Measurements from ENCODE around the gene MEI4. TPM values are rescaled to one million over a fixed set of nuclear protein-coding genes. Genes with fewer than 3 reads are reported as not detected.

MEI4 gene
- total RNA-seq, 1 donor from 2014 or later = 1.0 TPM

GRCh38 chr6:77764364-77764763, 111.5 kb downstream of the MEI4 start:
- Histone ChIP-seq H4K20me1 (ENCODE audit: low read depth) (no peaks in the 10 kb centered on the region), H3K9me3 (ENCODE audit: low read depth) (no peaks in the 10 kb centered on the region), H3K27me3 (no peaks in the 10 kb centered on the region), H3K36me3 (no peaks in the 10 kb centered on the region), H3K4me2 (no peak overlapping the region), H3K9ac (no peak overlapping the region), H3K4me1 (no peaks in the 10 kb centered on the region), H3K27ac (no peak overlapping the region), H3K79me2 (ENCODE audit: low read depth) (no peaks in the 10 kb centered on the region), H3K4me3 (no peak overlapping the region), H3F3A (ENCODE audit: low read depth) (no peaks in the 10 kb centered on the region), H2AFZ (replicated peaks) (no peak overlapping the region)
- Mint-ChIP-seq H3K36me3 (no peaks in the 10 kb centered on the region), H3K4me1 (no peaks in the 10 kb centered on the region), H3K4me3 (no peak overlapping the region), H3K9me3 (no peaks in the 10 kb centered on the region), H3K27ac (no peak overlapping the region), H3K27me3 (ENCODE audit: insufficient read depth, low read depth) (no peaks in the 10 kb centered on the region)
- no peak for TF ChIP-seq EZH2 (IDR thresholded peaks at IDR 0.05)
- TF ChIP-seq EZH2phosphoT487 (IDR thresholded peaks at IDR 0.05) = no peak
- no peak for DNase-seq (ENCODE audit: low spot score)

- Histone ChIP-seq H3K4me2 (no peak overlapping the region), H3K9ac (no peak overlapping the region), H2AFZ (replicated peaks) (no peak overlapping the region), H3F3A (ENCODE audit: low read depth) (no peaks in the 10 kb centered on the region), H4K20me1 (ENCODE audit: low read depth) (no peaks in the 10 kb centered on the region), H3K79me2 (ENCODE audit: low read depth) (no peaks in the 10 kb centered on the region), H3K27me3 (no peaks in the 10 kb centered on the region), H3K36me3 (no peaks in the 10 kb centered on the region), H3K27ac (no peak overlapping the region), H3K9me3 (ENCODE audit: low read depth) (no peaks in the 10 kb centered on the region), H3K4me1 (no peaks in the 10 kb centered on the region), H3K4me3 (no peak overlapping the region)
- Mint-ChIP-seq H3K36me3 (no peaks in the 10 kb centered on the region), H3K4me3 (no peak overlapping the region), H3K27me3 (ENCODE audit: insufficient read depth, low read depth) (peaks cover 4% of the 10 kb centered on the region), H3K4me1 (no peaks in the 10 kb centered on the region), H3K27ac (no peak overlapping the region), H3K9me3 (no peaks in the 10 kb centered on the region)
- TF ChIP-seq EZH2 (IDR thresholded peaks at IDR 0.05) (no peak), EZH2phosphoT487 (IDR thresholded peaks at IDR 0.05) (no peak), CTCF (IDR thresholded peaks at IDR 0.05) (no peak)
- no peak for DNase-seq (ENCODE audit: low spot score)
These were observed 120.5 kb downstream of the MEI4 start for GRCh38 chr6:77773157-77773822.

GRCh38 chr6:77774457-77774856, 121.6 kb downstream of the MEI4 start:
- Mint-ChIP-seq H3K4me3 (no peak overlapping the region), H3K27ac (no peak overlapping the region), H3K4me1 (peaks cover 4% of the 10 kb centered on the region), H3K36me3 (no peaks in the 10 kb centered on the region), H3K9me3 (no peaks in the 10 kb centered on the region), H3K27me3 (ENCODE audit: insufficient read depth, low read depth) (peaks cover 4% of the 10 kb centered on the region)
- H3K4me3 ChIP-seq = no peak overlapping the region
- H3K9me3 ChIP-seq (ENCODE audit: low read depth) = no peaks in the 10 kb centered on the region
- DNase-seq (ENCODE audit: low spot score) = no peak
- no peaks in the 10 kb centered on the region for H3K27me3 ChIP-seq
- no peaks in the 10 kb centered on the region for H3K36me3 ChIP-seq
- TF ChIP-seq CTCF (IDR thresholded peaks at IDR 0.05) = no peak
- TF ChIP-seq EZH2 (IDR thresholded peaks at IDR 0.05) = no peak
- no peak for TF ChIP-seq EZH2phosphoT487 (IDR thresholded peaks at IDR 0.05)
- no peak overlapping the region for H2AFZ ChIP-seq (replicated peaks)
- no peaks in the 10 kb centered on the region for H4K20me1 ChIP-seq (ENCODE audit: low read depth)
- no peak overlapping the region for H3K9ac ChIP-seq
- H3F3A ChIP-seq (ENCODE audit: low read depth) = peaks cover under 1% of the 10 kb centered on the region
- H3K4me1 ChIP-seq = no peaks in the 10 kb centered on the region
- H3K27ac ChIP-seq = no peak overlapping the region
- no peaks in the 10 kb centered on the region for H3K79me2 ChIP-seq (ENCODE audit: low read depth)
- no peak overlapping the region for H3K4me2 ChIP-seq

- H3F3A ChIP-seq (ENCODE audit: low read depth) = peaks cover 5% of the 10 kb centered on the region
- no peak overlapping the region for H2AFZ ChIP-seq (replicated peaks)
- H3K9me3 ChIP-seq (ENCODE audit: low read depth) = peaks cover 7% of the 10 kb centered on the region
- no peak for DNase-seq (ENCODE audit: low spot score)
- no peaks in the 10 kb centered on the region for H3K36me3 Mint-ChIP-seq
- H3K9me3 Mint-ChIP-seq = peaks cover 3% of the 10 kb centered on the region
- H3K27ac ChIP-seq = no peak overlapping the region
- no peaks in the 10 kb centered on the region for H4K20me1 ChIP-seq (ENCODE audit: low read depth)
- H3K4me3 ChIP-seq = no peak overlapping the region
- H3K9ac ChIP-seq = no peak overlapping the region
- H3K4me2 ChIP-seq = no peak overlapping the region
- no peaks in the 10 kb centered on the region for H3K27me3 ChIP-seq
- no peak overlapping the region for H3K27ac Mint-ChIP-seq
- H3K4me1 ChIP-seq = no peaks in the 10 kb centered on the region
- H3K79me2 ChIP-seq (ENCODE audit: low read depth) = no peaks in the 10 kb centered on the region
- peaks cover 4% of the 10 kb centered on the region for H3K4me1 Mint-ChIP-seq
- no peak overlapping the region for H3K4me3 Mint-ChIP-seq
- no peaks in the 10 kb centered on the region for H3K36me3 ChIP-seq
- TF ChIP-seq EZH2phosphoT487 (IDR thresholded peaks at IDR 0.05) (no peak), EZH2 (IDR thresholded peaks at IDR 0.05) (no peak)
- peaks cover 4% of the 10 kb centered on the region for H3K27me3 Mint-ChIP-seq (ENCODE audit: insufficient read depth, low read depth)
These were observed 123.6 kb downstream of the MEI4 start for GRCh38 chr6:77776441-77776840.

Measured in neural progenitor cell (in vitro differentiated cells).